MCF 10A (cell line): ENCODE results near the gene EPS8L1. TPM values are rescaled to one million over a fixed set of nuclear protein-coding genes. Genes with fewer than 3 reads are reported as not detected.

Experiments
- BruUV-seq: library from RNA; stranded (reverse); fragments of 400-500 nt; replicated peaks from 2 replicates; lab custom pipeline; 2021; lab: Mats Ljungman, UMichigan
- CTCF ChIA-PET: fragments of 300-600 bp; sonication (Branson Sonifier 250); formaldehyde crosslinking; extraction: SDS; loops from one replicate; lab custom pipeline; 2021; ENCODE audit warnings: antibody characterized with exemption, inconsistent platforms; lab: Yijun Ruan, JAX
- POLR2A ChIA-PET: fragments of 300-600, 350-650 bp; sonication (Branson Sonifier 250); formaldehyde crosslinking; extraction: SDS; loops from one replicate; lab custom pipeline; 2020; ENCODE audit warnings: antibody characterized with exemption, inconsistent platforms; lab: Yijun Ruan, JAX
- DNase-seq: peaks from one replicate; pipeline ENCODE4 v3.0.0-alpha.2; 2018; ENCODE audit not compliant: unreplicated experiment
- H3K27ac Mint-ChIP-seq: one replicate; pipeline ENCODE4 v1.8.0; 2022; ENCODE audit warnings: mild to moderate bottlenecking, low read depth, mixed read lengths; ENCODE audit not compliant: unreplicated experiment
- H3K27me3 Mint-ChIP-seq: one replicate; pipeline ENCODE4 v1.8.0; 2022; ENCODE audit warnings: mixed read lengths; ENCODE audit not compliant: insufficient read depth, unreplicated experiment
- H3K36me3 Mint-ChIP-seq: one replicate; pipeline ENCODE4 v1.8.0; 2022; ENCODE audit warnings: mild to moderate bottlenecking, moderate library complexity, mixed read lengths; ENCODE audit not compliant: insufficient read depth, unreplicated experiment
- H3K4me1 Mint-ChIP-seq: one replicate; pipeline ENCODE4 v1.8.0; 2022; ENCODE audit warnings: mixed read lengths; ENCODE audit not compliant: insufficient read depth, unreplicated experiment
- H3K4me3 Mint-ChIP-seq: one replicate; pipeline ENCODE4 v1.8.0; 2022; ENCODE audit warnings: mild to moderate bottlenecking, moderate library complexity, mixed read lengths; ENCODE audit not compliant: unreplicated experiment
- H3K9me3 Mint-ChIP-seq: one replicate; pipeline ENCODE4 v1.8.0; 2022; ENCODE audit warnings: mixed read lengths; ENCODE audit not compliant: unreplicated experiment
- CTCF ChIP-seq: fragments of 200-600 bp; IDR thresholded peaks from one replicate; pipeline ENCODE4 v1.8.0; 2022; ENCODE audit warnings: antibody characterized with exemption, mild to moderate bottlenecking; ENCODE audit not compliant: unreplicated experiment
- intact Hi-C: fragments of 100-400 bp; cut with micrococcal nuclease; formaldehyde crosslinking; loops from 2 replicates; pipeline ENCODE4 v1.14.1; 2022
- total RNA-seq: library from RNA; stranded (reverse); gene quantifications from 2 replicates; pipeline ENCODE4 v1.2.3, GENCODE V29; 2022

Gene EPS8L1
- total RNA-seq, 1 experiment from 2014 or later = 17.9 TPM

- H3K36me3 Mint-ChIP-seq = peaks cover 32% of the 10 kb centered on the region
- no peak overlapping the region for H3K27ac Mint-ChIP-seq
- no peaks in the 10 kb centered on the region for H3K27me3 Mint-ChIP-seq
- ChIA-PET POLR2A (interaction anchor here (0.7 kb wide), 1 partner anchor 12 kb away, joined by 3 read pairs; no protein-coding TSS in a partner anchor), CTCF (interaction anchor here (0.6 to 1.2 kb wide), 3 partner anchors 10 to 617 kb away, joined by 3 to 8 read pairs (median 3); no protein-coding TSS in a partner anchor)
- no peak for DNase-seq
- BruUV-seq = no TSS peak
- H3K4me1 Mint-ChIP-seq = no peaks in the 10 kb centered on the region
- no peaks in the 10 kb centered on the region for H3K9me3 Mint-ChIP-seq
- H3K4me3 Mint-ChIP-seq = no peak overlapping the region
- no peak for TF ChIP-seq CTCF
- intact Hi-C loops = no loop called here
These were observed 22.4 kb downstream of the EPS8L1 start for GRCh38 chr19:55097864-55098715.

GRCh38 chr19:55098716-55099556, 23.3 kb downstream of the EPS8L1 start:
- no peak for DNase-seq
- Mint-ChIP-seq H3K27me3 (no peaks in the 10 kb centered on the region), H3K4me3 (no peak overlapping the region), H3K9me3 (no peaks in the 10 kb centered on the region), H3K4me1 (no peaks in the 10 kb centered on the region), H3K36me3 (peaks cover 36% of the 10 kb centered on the region), H3K27ac (no peak overlapping the region)
- no peak for TF ChIP-seq CTCF
- intact Hi-C loops = no loop called here
- ChIA-PET POLR2A (no interaction called here), CTCF (interaction anchor here (0.6 to 1.4 kb wide), 3 partner anchors 10 to 319 kb away, joined by 3 to 14 read pairs (median 4); no protein-coding TSS in a partner anchor)
- no TSS peak for BruUV-seq

- intact Hi-C loops = no loop called here
- Mint-ChIP-seq H3K4me1 (no peaks in the 10 kb centered on the region), H3K4me3 (no peak overlapping the region), H3K36me3 (peaks cover 36% of the 10 kb centered on the region), H3K9me3 (no peaks in the 10 kb centered on the region), H3K27me3 (no peaks in the 10 kb centered on the region), H3K27ac (no peak overlapping the region)
- no peak for TF ChIP-seq CTCF
- POLR2A ChIA-PET = no interaction called here
- BruUV-seq = no TSS peak
- CTCF ChIA-PET = interaction anchor here (0.6 to 1.4 kb wide), 4 partner anchors 11 to 1197 kb away, joined by 3 to 14 read pairs (median 4); no protein-coding TSS in a partner anchor
- no peak for DNase-seq
These were observed 24.2 kb downstream of the EPS8L1 start for GRCh38 chr19:55099557-55100506.
